GM21825 (cell line): ENCODE measurements around the gene MRPS18B.
"Not testable (repeated sequence)": the region's sequence is repeated elsewhere in the genome, so short reads cannot be mapped to it uniquely, and the experiment has no call there.

ENCODE experiments used
- ATAC-seq: cut with Tn5 transposase; IDR thresholded peaks from one replicate; pipeline ENCODE4 v1.9.1; 2021; ENCODE audit warnings: mild to moderate bottlenecking, moderate library complexity; ENCODE audit not compliant: unreplicated experiment

Gene MRPS18B

GRCh38 chr6:30617565-30618269, at the start of gene MRPS18B:
TSS of gene MRPS18B (plus strand) at chr6:30617840. CDS start at chr6:30617866, 26 bp downstream.
- peak; percentile 70 for ATAC-seq

GRCh38 chr6:30568245-30568644, 49.4 kb upstream of the MRPS18B start:
- no peak for ATAC-seq

GRCh38 chr6:30570263-30570662, 47.4 kb upstream of the MRPS18B start:
- no peak for ATAC-seq

- ATAC-seq, result peak; percentile 17
These were observed 46.9 kb upstream of the MRPS18B start for GRCh38 chr6:30570740-30571074.

GRCh38 chr6:30571075-30571761, 46.4 kb upstream of the MRPS18B start, which contains the start of gene ABCF1:
TSS of gene ABCF1 (plus strand) at chr6:30571442. CDS start at chr6:30571488, 46 bp downstream.
- ATAC-seq, result peak; percentile 96

- no peak for ATAC-seq
These were observed 45.9 kb upstream of the MRPS18B start for GRCh38 chr6:30571762-30572082.

GRCh38 chr6:30572148-30572547, 45.5 kb upstream of the MRPS18B start:
- ATAC-seq, result no peak

GRCh38 chr6:30573113-30573512, 44.5 kb upstream of the MRPS18B start:
- no peak for ATAC-seq

GRCh38 chr6:30578051-30578450, 39.6 kb upstream of the MRPS18B start:
- no peak for ATAC-seq

- ATAC-seq, result no peak
These were observed 33.7 kb upstream of the MRPS18B start for GRCh38 chr6:30583921-30584320.

- ATAC-seq, result no peak
These were observed 27.8 kb upstream of the MRPS18B start for GRCh38 chr6:30589754-30590358.

- ATAC-seq, result no peak
These were observed 27.1 kb upstream of the MRPS18B start for GRCh38 chr6:30590509-30590908.

- ATAC-seq, result no peak
These were observed 26.6 kb upstream of the MRPS18B start for GRCh38 chr6:30591008-30591407.

GRCh38 chr6:30592287-30592686, 25.4 kb upstream of the MRPS18B start:
- ATAC-seq, result no peak

- ATAC-seq, result not testable (repeated sequence)
These were observed 20.1 kb upstream of the MRPS18B start for GRCh38 chr6:30597315-30598144.

- no peak for ATAC-seq
These were observed 18.6 kb upstream of the MRPS18B start for GRCh38 chr6:30598912-30599624.

GRCh38 chr6:30599625-30600324, 17.9 kb upstream of the MRPS18B start:
- no peak for ATAC-seq

- no peak for ATAC-seq
These were observed 17.1 kb upstream of the MRPS18B start for GRCh38 chr6:30600451-30600961.

GRCh38 chr6:30601436-30601814, 16.2 kb upstream of the MRPS18B start:
- no peak for ATAC-seq
